GM12874 (cell line): ENCODE results near the gene MYMK.

Experiments
- CTCF ChIP-seq: IDR thresholded peaks from 2 replicates; pipeline ENCODE4 v1.5.1; 2011; ENCODE audit warnings: low read depth, mild to moderate bottlenecking, control low read depth, low read length, moderate library complexity; ENCODE audit not compliant: insufficient read depth

MYMK gene

GRCh38 chr9:133470427-133470924, 54.3 kb downstream of the MYMK start:
- no peak for TF ChIP-seq CTCF

- TF ChIP-seq CTCF: no peak
Measured at GRCh38 chr9:133468777-133469421, 55.9 kb downstream of the MYMK start.

- TF ChIP-seq CTCF: no peak
Measured at GRCh38 chr9:133468374-133468773, 56.4 kb downstream of the MYMK start.

- no peak for TF ChIP-seq CTCF
Measured at GRCh38 chr9:133467101-133467500, 57.7 kb downstream of the MYMK start.

GRCh38 chr9:133465984-133466383, 58.8 kb downstream of the MYMK start:
- no peak for TF ChIP-seq CTCF

- TF ChIP-seq CTCF: no peak
Measured at GRCh38 chr9:133464638-133465037, 60.1 kb downstream of the MYMK start.
